DMS114 treated with DMSO at 0.1 percent for 48 hours (cell line): ENCODE results near the gene CEP85.
"Not testable (repeated sequence)": the region's sequence is repeated elsewhere in the genome, so short reads cannot be mapped to it uniquely, and the experiment has no call there.

Experiments used
- DNase-seq: peaks from one replicate; lab custom pipeline; 2025; ENCODE audit not compliant: unreplicated experiment; lab: John Stamatoyannopoulos, UW

The CEP85 gene

GRCh38 chr1:26220199-26220912, 13.6 kb upstream of the CEP85 start:
- DNase-seq, result no peak

GRCh38 chr1:26221094-26221493, 12.9 kb upstream of the CEP85 start:
- no peak for DNase-seq

- no peak for DNase-seq
Observed at GRCh38 chr1:26224606-26225005, 9.4 kb upstream of the CEP85 start.

DNA sequence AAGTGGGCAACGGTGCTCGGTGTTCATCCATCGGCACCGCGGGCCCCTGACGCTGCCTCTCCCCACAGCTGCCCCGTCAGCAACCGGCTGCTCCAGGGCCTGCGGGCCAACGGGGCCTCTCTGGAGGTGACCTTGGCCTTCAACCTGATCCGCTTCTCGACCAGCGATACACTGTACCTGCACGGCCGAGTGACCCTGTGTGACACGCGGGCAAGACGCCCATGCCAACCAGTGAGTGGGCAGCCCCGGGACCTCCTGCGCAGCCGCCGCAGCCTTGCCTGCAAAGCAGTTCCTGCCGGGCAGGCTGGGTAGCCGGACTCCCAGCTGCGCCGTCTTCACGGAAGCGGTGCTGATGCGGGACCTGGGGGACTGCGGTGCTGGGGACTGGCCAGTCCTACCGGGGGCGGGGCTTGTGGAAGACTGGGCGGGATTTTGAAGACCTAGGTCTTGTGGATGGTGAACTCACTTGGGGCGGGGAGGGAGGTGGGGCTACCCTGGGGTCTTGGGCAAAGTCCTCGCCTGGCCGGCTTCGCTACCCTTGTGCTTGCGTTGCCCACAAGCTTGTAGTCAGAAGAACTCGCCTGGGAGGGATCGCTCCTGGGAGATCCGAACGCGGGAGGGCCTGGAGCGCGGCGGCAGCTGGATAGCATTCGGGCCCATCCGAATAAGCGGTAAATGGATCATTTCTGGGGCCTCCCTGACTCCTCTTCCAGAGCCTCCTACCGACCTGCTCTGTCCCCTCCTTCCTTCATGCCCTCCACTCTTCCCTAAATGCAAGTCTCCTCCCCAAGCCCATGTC, 8.8 kb upstream of the CEP85 start:
- peak; percentile 43 for DNase-seq

DNA sequence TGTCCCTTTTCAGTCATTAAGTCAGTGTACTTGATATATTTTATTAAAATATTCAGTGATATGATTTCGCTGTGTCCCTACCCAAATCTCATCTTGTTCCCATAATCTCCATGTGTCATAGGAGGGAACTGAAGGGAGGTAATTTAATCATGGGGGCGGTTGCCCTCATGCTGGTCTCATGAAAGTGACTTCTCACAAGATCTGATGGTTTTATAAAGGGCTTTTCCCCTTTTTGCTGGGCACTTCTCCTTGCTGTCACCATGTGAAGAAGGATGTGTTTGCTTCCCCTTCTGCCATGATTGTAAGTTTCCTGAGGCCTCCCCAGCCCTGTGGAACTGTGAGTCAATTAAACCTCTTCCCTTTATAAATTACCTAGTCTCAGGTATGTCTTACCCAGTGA, 3.3 kb upstream of the CEP85 start:
- not testable (repeated sequence) for DNase-seq

GRCh38 chr1:26234644-26235370, 807 bp downstream of the CEP85 start:
- DNase-seq, result peak; percentile 29

DNA sequence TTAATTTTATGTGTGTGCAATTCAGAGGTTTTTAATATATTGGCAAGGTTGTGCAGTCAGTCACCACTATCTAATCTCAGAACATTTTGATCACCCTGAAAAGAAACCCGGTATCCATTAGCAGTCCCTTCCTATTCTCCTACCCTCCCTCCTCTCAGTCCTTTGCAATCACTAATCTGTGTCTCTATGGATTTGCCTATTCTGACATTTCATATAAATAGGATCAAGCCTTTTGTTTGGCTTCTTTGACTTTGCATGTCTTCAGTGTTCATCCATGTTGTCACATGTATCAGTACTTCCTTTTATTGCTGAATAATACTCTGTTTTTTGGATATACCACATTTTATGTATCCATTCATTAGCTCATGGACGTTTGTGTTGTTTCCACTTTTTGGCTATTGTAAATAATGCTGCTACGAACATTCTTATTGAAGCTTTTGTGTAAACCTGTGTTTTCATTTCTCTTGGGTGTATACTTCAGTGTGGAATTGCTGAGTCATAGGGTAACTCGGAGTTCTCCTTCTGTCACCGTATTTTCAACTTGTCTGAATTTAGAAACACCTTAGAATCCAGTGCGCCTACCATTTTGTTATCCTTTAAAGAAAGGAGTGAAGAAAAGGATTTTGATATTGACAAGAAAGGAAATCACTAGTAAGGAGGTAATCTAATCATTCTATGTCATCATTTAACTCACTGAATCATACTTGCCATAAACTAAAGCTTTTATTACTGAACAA, 3.4 kb downstream of the CEP85 start:
- DNase-seq, result no peak

DNA sequence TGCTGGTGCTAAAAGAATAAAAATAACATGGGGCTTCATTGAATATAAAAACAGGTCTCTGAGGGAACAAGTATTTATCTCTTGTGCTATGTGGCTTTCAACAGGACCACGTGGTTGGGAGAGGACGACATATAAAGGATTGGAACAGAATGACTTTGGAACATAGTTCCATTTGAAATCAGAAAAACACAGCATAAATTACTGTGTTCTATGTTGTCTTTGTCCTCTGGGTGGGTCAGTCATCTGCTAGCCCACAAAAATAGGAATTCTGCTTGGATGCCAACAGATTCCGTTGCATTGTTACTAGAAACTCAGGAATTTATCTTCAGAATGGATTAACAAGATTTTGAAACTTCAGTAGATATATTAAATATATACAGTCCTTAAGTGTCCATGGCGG, 5.9 kb downstream of the CEP85 start:
- no peak for DNase-seq

GRCh38 chr1:26252718-26253117, 18.7 kb downstream of the CEP85 start:
- DNase-seq, result no peak

DNA sequence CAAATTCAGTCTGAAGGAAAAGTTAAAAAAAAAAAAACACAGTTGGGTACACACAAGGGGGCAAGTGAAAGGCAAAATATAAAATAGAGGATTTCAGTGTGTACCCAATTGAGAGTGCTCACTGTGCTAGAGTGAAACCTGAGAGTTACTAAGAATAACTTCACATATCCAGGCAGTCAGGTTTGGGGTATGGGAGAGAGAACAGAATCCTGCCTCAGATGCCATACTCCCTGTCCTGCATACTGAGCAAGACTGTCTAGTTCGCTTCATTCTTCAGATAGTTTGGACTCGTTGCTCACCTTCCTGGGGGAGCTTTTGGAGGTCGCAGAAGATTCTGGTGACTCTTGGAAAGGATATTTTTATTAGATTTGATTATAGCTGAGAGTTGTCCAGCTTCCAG, 20.4 kb downstream of the CEP85 start:
- no peak for DNase-seq

- DNase-seq, result no peak
Observed at GRCh38 chr1:26257222-26257621, 23.2 kb downstream of the CEP85 start.

DNA sequence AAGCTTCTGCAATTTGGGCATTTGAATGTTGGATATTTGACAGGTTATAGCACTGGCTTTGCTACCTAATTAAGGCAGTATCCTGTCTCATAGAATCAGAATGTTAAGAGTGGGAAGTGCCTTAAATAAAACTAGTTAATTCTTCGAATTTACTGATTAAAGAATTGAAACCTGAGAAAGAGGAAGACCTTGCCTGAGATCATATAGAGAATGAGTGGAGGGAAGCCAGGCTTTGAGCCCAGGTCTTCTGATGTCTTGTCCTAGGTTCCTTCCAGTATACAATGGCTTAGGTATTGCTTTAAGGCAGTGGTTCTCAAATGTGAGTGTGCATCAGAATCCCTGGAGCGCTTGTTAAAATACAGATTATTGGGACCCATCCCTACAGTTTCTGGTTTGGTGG, 25.0 kb downstream of the CEP85 start:
- no peak for DNase-seq

DNA sequence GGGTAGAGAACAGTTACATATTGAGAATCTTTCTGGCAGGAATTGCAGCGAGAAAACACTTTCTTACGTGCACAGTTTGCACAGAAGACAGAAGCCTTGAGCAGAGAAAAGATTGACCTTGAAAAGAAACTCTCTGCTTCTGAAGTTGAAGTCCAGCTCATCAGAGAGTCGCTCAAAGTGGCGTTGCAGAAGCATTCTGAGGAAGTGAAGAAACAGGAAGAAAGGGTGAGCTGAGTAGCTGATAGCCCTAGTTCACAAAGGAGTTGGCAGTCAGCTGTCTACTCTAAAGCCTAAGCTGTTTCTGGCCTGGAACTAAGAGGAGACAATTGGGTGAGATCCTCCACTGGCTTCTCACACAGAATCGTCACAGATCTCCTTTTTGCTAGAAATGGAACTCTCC, 25.6 kb downstream of the CEP85 start:
- DNase-seq, result no peak

DNA sequence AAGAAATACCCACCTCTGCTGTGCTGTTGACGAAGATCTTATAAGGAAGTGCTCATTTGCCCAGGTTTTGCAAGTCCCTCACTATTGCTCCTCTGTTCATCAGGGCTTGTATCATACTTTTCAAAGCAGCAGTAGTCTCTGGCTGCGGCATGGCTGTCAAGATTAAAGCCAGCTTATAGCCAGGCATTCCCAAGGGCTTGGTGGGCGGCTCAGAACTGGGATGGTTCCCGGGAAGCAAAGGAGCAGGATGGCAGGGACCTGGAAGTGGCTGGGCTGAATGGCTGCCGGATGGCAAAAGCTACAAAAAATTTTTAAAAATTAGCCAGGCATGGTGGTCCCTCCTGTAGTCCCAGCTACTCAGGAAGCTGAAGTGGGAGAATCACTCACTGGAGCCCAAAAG, 29.2 kb downstream of the CEP85 start:
- DNase-seq, result no peak

GRCh38 chr1:26265405-26265804, 31.4 kb downstream of the CEP85 start:
- DNase-seq, result no peak

DNA sequence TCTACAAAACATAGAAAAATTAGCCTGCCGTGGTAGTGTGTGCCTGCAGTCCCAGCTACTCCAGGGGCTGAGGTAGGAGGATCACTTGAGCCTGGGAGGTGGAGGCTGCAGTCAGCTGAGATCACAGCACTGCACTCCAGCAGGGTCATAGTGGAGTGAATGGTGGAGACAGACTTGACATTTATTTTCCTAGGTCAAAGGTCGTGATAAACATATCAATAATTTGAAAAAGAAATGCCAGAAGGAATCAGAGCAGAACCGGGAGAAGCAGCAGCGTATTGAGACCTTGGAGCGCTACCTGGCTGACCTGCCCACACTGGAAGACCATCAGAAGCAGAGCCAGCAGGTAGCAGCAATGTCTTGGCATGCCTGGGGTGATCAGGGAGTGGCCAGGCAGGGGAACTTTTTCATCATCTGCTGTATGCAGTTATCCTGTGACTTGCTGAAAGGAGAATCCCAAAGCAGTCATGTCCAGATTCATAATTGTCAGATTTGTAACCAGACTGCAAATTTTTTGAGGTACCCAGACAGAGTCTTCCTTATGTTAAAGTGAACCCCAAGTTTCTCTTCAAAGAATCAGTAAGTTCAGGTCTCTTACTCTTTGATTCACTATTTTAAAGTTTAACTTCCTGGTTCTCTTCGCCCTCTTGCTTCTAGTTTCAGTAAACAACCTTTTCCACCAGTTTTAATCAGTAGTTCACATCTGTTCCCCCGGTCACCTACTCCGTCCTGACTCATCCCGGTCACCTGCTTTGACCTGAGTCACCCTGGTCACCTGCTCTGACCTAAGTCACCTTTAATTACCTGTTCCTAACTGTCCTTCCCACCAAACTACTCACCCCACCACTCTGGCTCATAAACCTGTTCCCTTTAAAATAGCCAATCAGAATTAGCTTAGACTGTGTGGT, 34.5 kb downstream of the CEP85 start:
- DNase-seq, result no peak

DNA sequence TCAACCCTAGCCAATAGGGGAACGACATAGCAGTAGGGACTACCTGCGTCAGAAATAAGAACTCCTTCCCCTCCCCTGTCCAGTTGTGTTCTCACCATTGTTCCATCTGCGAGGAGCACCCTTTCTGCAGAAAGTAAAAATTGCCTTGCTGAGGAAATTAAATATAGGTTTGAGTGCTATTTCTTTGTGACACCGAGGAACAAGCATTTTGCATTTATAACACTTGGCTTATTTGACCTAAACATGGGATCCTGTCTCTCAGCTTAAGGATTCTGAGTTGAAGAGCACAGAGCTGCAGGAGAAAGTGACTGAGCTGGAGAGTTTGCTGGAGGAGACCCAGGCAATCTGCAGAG, 35.2 kb downstream of the CEP85 start:
- no peak for DNase-seq

GRCh38 chr1:26274801-26275425, 40.9 kb downstream of the CEP85 start:
- DNase-seq, result no peak

- DNase-seq, result peak; percentile 71
Observed at GRCh38 chr1:26275580-26276431, 41.8 kb downstream of the CEP85 start.
